Measurements from ENCODE around the gene PPP6R2.

GRCh38 chr22:50338860-50339462 lies 4.2 kb upstream of the PPP6R2 start:
- TF ChIP-seq POLR2A (IDR thresholded peaks at IDR 0.05) (no peak), CTCF (IDR thresholded peaks at IDR 0.05) (no peak)
